Hepatocyte (in vitro differentiated cells): ENCODE results near the gene DSG1. TPM values are rescaled to one million over a fixed set of nuclear protein-coding genes. Genes with fewer than 3 reads are reported as not detected.
A peak's percentile ranks its signal among the peaks of the same experiment; 100 is the strongest.

Experiments used
- DNase-seq: peaks from one replicate; pipeline ENCODE4 v3.0.0-alpha.2; 2016; ENCODE audit warnings: low spot score
- H2AFZ ChIP-seq: fragments of 200-600 bp; sonication (generic); 2 replicates; pipeline ENCODE4 v1.6.0; 2016; ENCODE audit warnings: antibody characterized with exemption, mild to moderate bottlenecking
- H3K27ac ChIP-seq: fragments of 200-600 bp; sonication (generic); 2 replicates; pipeline ENCODE4 v1.5.1; 2016; ENCODE audit warnings: mild to moderate bottlenecking
- H3K27me3 ChIP-seq: fragments of 200-600 bp; sonication (generic); 2 replicates; pipeline ENCODE4 v1.6.1; 2016
- H3K36me3 ChIP-seq: fragments of 200-600 bp; sonication (generic); replicated peaks from 2 replicates; pipeline ENCODE4 v1.5.1; 2016; ENCODE audit warnings: low read depth; ENCODE audit not compliant: insufficient read depth
- H3K4me1 ChIP-seq: fragments of 200-600 bp; sonication (generic); 2 replicates; pipeline ENCODE4 v1.5.1; 2016; ENCODE audit warnings: mild to moderate bottlenecking, moderate library complexity; ENCODE audit not compliant: insufficient read depth
- H3K4me2 ChIP-seq: fragments of 200-600 bp; sonication (generic); 2 replicates; pipeline ENCODE4 v1.6.0; 2016
- H3K4me3 ChIP-seq: fragments of 200-600 bp; sonication (generic); 2 replicates; pipeline ENCODE4 v1.5.1; 2016; ENCODE audit warnings: mild to moderate bottlenecking
- H3K79me2 ChIP-seq: fragments of 200-600 bp; sonication (generic); 2 replicates; pipeline ENCODE4 v1.6.0; 2017; ENCODE audit warnings: mild to moderate bottlenecking
- H3K9me2 ChIP-seq: fragments of 200-600 bp; sonication (generic); replicated peaks from 2 replicates; pipeline ENCODE4 v1.6.0; 2017; ENCODE audit warnings: mild to moderate bottlenecking; ENCODE audit not compliant: insufficient read depth
- H3K9me3 ChIP-seq: fragments of 200-600 bp; sonication (generic); 2 replicates; pipeline ENCODE4 v1.5.1; 2016; ENCODE audit warnings: low read depth, mild to moderate bottlenecking
- H4K20me1 ChIP-seq: fragments of 200-600 bp; sonication (generic); 2 replicates; pipeline ENCODE4 v1.6.0; 2016; ENCODE audit warnings: mild to moderate bottlenecking; ENCODE audit not compliant: insufficient read depth, poor library complexity, severe bottlenecking
- EZH2 ChIP-seq: fragments of 200-600 bp; sonication (generic); IDR thresholded peaks from 2 replicates; pipeline ENCODE4 v1.6.1; 2016; ENCODE audit warnings: antibody characterized with exemption, mild to moderate bottlenecking, borderline replicate concordance
- EZH2phosphoT487 ChIP-seq: fragments of 200-600 bp; sonication (generic); IDR thresholded peaks from one replicate; pipeline ENCODE4 v1.6.1; 2018; ENCODE audit warnings: antibody characterized with exemption, mild to moderate bottlenecking, low read depth, moderate library complexity; ENCODE audit not compliant: unreplicated experiment, severe bottlenecking
- WGBS: methylation state at CpG from one replicate; pipeline ENCODE4 v1.1.6; 2016; ENCODE audit warnings: low lambda C conversion rate; ENCODE audit errors: missing lambda C conversion rate; 5-methylcytosine and 5-hydroxymethylcytosine counted together
- polyA plus RNA-seq: library from polyadenylated mRNA; unstranded; fragments of >200 nt; fragmentation: Nextera tagmentation; extraction: Ambion mirVana; gene quantifications from 2 replicates; pipeline ENCODE4 v1.2.1, GENCODE V29; 2016
- total RNA-seq: library from RNA; depleted of rRNA; stranded (reverse); fragments of >200 nt; gene quantifications from 2 replicates; pipeline ENCODE4 v1.2.3, GENCODE V29; 2014
- TF ChIP-seq, protein P1 (sequence below): fragments of 200-600 bp; sonication (generic); IDR thresholded peaks from 2 replicates; pipeline ENCODE4 v1.5.1; 2016; ENCODE audit warnings: antibody characterized with exemption, mild to moderate bottlenecking; ENCODE audit not compliant: poor library complexity

The DSG1 gene
- total and polyA plus RNA-seq, 2 experiments from 2014 or later = 0.65 to 0.70 TPM

DNA sequence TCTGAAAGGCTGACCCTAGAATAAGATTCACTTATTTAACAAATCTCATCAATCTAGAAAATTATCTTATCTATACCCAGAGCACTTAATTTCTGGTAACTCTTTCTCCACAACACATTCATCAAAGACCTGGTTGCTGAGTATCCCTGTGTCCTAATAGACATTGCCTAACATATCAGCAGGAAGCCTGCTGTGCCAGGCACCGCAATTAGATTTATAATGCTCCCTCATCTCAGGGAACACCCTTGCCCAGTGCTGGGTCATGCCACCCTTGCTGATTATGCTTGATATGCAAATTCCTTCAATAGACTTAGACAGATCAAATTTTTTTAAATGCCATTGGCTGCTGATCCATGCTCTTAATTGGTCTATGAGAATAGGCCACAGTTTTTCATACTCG, 3.8 kb downstream of the DSG1 start:
- H3K4me2 ChIP-seq = no peak overlapping the region
- H2AFZ ChIP-seq = no peak overlapping the region
- no peak overlapping the region for H3K4me3 ChIP-seq
- H3K4me1 ChIP-seq = no peaks in the 10 kb centered on the region
- H3K27me3 ChIP-seq = no peaks in the 10 kb centered on the region
- H3K79me2 ChIP-seq = no peaks in the 10 kb centered on the region
- 96% methylated on average over 2 of the region's 2 CpGs for WGBS
- no peaks in the 10 kb centered on the region for H3K36me3 ChIP-seq
- no peak overlapping the region for H3K27ac ChIP-seq
- H3K9me3 ChIP-seq = no peaks in the 10 kb centered on the region
- no peaks in the 10 kb centered on the region for H3K9me2 ChIP-seq
- no peak for DNase-seq
- no peaks in the 10 kb centered on the region for H4K20me1 ChIP-seq
- TF ChIP-seq EZH2phosphoT487 = no peak
- TF ChIP-seq, protein P1, sequence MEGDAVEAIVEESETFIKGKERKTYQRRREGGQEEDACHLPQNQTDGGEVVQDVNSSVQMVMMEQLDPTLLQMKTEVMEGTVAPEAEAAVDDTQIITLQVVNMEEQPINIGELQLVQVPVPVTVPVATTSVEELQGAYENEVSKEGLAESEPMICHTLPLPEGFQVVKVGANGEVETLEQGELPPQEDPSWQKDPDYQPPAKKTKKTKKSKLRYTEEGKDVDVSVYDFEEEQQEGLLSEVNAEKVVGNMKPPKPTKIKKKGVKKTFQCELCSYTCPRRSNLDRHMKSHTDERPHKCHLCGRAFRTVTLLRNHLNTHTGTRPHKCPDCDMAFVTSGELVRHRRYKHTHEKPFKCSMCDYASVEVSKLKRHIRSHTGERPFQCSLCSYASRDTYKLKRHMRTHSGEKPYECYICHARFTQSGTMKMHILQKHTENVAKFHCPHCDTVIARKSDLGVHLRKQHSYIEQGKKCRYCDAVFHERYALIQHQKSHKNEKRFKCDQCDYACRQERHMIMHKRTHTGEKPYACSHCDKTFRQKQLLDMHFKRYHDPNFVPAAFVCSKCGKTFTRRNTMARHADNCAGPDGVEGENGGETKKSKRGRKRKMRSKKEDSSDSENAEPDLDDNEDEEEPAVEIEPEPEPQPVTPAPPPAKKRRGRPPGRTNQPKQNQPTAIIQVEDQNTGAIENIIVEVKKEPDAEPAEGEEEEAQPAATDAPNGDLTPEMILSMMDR = no peak

DNA sequence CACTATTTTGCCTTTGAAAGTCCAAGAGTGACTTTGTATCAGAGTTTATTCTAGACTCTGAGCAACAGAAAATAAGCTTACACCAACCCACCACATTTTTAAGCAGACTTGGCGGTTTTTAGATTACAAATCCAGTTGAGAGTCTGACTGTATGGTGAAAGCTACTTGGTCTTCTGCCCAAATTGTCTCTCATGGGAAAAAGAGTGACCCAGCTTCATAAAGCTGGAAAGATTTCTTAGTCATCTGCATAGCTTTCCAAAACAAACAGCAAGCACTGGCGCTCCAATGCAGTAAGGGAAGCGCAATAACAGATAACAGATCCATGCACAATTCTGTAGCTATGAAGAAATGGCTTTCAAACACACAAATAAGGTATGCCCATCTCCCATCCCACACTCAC, 7.1 kb downstream of the DSG1 start:
- Histone ChIP-seq H3K9me2 (no peaks in the 10 kb centered on the region), H3K4me1 (no peaks in the 10 kb centered on the region), H4K20me1 (no peaks in the 10 kb centered on the region), H3K79me2 (no peaks in the 10 kb centered on the region), H3K27me3 (no peaks in the 10 kb centered on the region), H3K4me3 (no peak overlapping the region), H2AFZ (no peak overlapping the region), H3K36me3 (no peaks in the 10 kb centered on the region), H3K9me3 (no peaks in the 10 kb centered on the region), H3K4me2 (no peak overlapping the region), H3K27ac (no peak overlapping the region)
- TF ChIP-seq EZH2phosphoT487 (no peak), EZH2 (no peak)
- TF ChIP-seq, protein P1 = no peak
- peak; percentile 22 for DNase-seq
- 77% methylated on average over 3 of the region's 3 CpGs for WGBS

DNA sequence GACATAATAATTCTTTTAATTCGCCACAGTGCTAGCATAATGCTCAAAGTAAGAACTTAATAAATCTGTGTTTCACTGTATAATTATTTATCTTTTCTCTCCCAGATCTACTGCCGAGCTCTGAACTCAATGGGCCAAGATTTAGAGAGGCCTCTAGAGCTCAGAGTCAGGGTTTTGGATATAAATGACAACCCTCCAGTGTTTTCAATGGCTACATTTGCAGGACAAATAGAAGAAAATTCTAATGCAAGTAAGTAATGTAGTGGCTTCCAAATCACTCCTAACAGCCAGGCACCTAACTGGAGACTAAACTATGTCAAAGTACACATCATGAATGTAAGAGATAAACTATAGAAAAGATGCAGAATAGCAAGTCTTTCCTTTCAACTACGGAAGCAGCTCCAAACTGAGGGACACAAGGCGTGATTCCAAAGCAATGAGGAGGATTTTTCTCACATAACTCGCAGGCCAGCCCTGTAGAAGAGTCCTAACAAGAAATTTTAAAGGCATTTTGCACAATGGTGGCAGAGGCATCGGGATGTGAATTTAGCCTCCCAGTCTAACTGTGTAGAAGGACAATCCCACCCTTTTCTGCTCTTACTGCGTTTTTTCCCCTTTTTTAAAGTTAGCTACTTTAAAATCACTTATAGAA, 12.0 kb downstream of the DSG1 start:
- no peaks in the 10 kb centered on the region for H3K79me2 ChIP-seq
- no peaks in the 10 kb centered on the region for H4K20me1 ChIP-seq
- no peaks in the 10 kb centered on the region for H3K9me3 ChIP-seq
- no peak overlapping the region for H2AFZ ChIP-seq
- WGBS = 65% methylated on average over 7 of the region's 7 CpGs
- no peaks in the 10 kb centered on the region for H3K4me1 ChIP-seq
- no peak overlapping the region for H3K4me3 ChIP-seq
- H3K36me3 ChIP-seq = no peaks in the 10 kb centered on the region
- no peak overlapping the region for H3K27ac ChIP-seq
- no peaks in the 10 kb centered on the region for H3K9me2 ChIP-seq
- no peak for DNase-seq
- no peaks in the 10 kb centered on the region for H3K27me3 ChIP-seq
- H3K4me2 ChIP-seq = no peak overlapping the region
- TF ChIP-seq, protein P1 = no peak
- TF ChIP-seq EZH2phosphoT487 (no peak), EZH2 (no peak)
